DND-41 (cell line): ENCODE results near the gene GPR137.

Experiments used
- ATAC-seq: fragments of 200-7000 bp; cut with Tn5 transposase; 3 replicates; pipeline ENCODE4 v1.9.1; 2021; ENCODE audit warnings: low read depth; ENCODE audit not compliant: insufficient read depth
- DNase-seq: peaks from one replicate; pipeline ENCODE4 v3.0.0-alpha.2; 2020
- H2AFZ ChIP-seq: 2 replicates; pipeline ENCODE4 v1.6.0; 2012; ENCODE audit warnings: low read depth, low read length
- H3K27ac ChIP-seq: 2 replicates; pipeline ENCODE4 v1.5.1; 2012; ENCODE audit warnings: low read length, inconsistent platforms
- H3K27me3 ChIP-seq: fragments of 200-600 bp; sonication (generic); 2 replicates; pipeline ENCODE4 v1.6.0; 2012; ENCODE audit warnings: low read length, mild to moderate bottlenecking, inconsistent platforms; ENCODE audit not compliant: insufficient read depth, poor library complexity
- H3K36me3 ChIP-seq: 2 replicates; pipeline ENCODE4 v1.5.1; 2012; ENCODE audit warnings: low read length, inconsistent platforms; ENCODE audit not compliant: insufficient read depth
- H3K4me1 ChIP-seq: 2 replicates; pipeline ENCODE4 v1.5.1; 2012; ENCODE audit warnings: mild to moderate bottlenecking, low read length; ENCODE audit not compliant: insufficient read depth
- H3K4me2 ChIP-seq: 2 replicates; pipeline ENCODE4 v1.6.0; 2012; ENCODE audit warnings: mild to moderate bottlenecking, moderate library complexity, low read length, inconsistent platforms; ENCODE audit not compliant: insufficient read depth
- H3K4me3 ChIP-seq, 2 experiments: fragments of 200-600 bp in 1 of 2; shearing (Covaris generic) in 1 of 2; 2 replicates each; pipeline ENCODE4 v1.5.1; 2012 to 2016; ENCODE audit warnings: inconsistent platforms in 2 of 2, low read length in 2 of 2, mild to moderate bottlenecking in 2 of 2, low read depth in 1 of 2, moderate library complexity in 1 of 2
- H3K79me2 ChIP-seq: 2 replicates; pipeline ENCODE4 v1.6.0; 2012; ENCODE audit warnings: low read length, inconsistent platforms; ENCODE audit not compliant: insufficient read depth
- H3K9ac ChIP-seq: 2 replicates; pipeline ENCODE4 v1.6.0; 2012; ENCODE audit warnings: low read depth, mild to moderate bottlenecking, inconsistent platforms, low read length, moderate library complexity
- H3K9me3 ChIP-seq: 2 replicates; pipeline ENCODE4 v1.5.1; 2012; ENCODE audit warnings: low read length, moderate library complexity, mild to moderate bottlenecking, inconsistent platforms; ENCODE audit not compliant: insufficient read depth, severe bottlenecking
- H4K20me1 ChIP-seq: 2 replicates; pipeline ENCODE4 v1.6.0; 2012; ENCODE audit warnings: low read length; ENCODE audit not compliant: insufficient read depth
- EZH2 ChIP-seq: IDR thresholded peaks from 3 replicates; pipeline ENCODE4 v1.6.1; 2012; ENCODE audit warnings: borderline replicate concordance, low read depth, mild to moderate bottlenecking, moderate library complexity, low read length, inconsistent platforms; ENCODE audit not compliant: severe bottlenecking
- TF ChIP-seq, protein P1 (sequence below): IDR thresholded peaks from 2 replicates; pipeline ENCODE4 v1.5.1; 2012; ENCODE audit warnings: borderline replicate concordance, low read length, moderate library complexity, mild to moderate bottlenecking; ENCODE audit not compliant: poor library complexity, severe bottlenecking; ENCODE audit errors: extremely low read depth

GPR137 gene

DNA sequence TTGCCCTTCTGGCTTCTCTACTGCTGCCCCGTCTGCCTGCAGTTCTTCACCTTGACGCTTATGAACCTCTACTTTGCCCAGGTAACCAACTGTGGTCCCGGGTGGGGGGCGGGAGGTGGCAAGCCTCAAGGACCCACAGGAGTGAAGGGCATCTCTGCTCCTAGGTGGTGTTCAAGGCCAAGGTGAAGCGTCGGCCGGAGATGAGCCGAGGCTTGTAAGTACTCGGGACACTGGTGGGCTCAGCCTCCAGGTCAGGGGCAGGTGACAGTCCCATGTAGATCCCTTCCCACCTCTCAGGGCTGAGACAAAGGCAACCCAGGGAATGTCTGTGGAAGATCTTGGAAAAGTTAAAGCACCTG is 1.1 kb downstream of the GPR137 start:
- Histone ChIP-seq H3K79me2 (peaks cover 30% of the 10 kb centered on the region), H3K9me3 (no peaks in the 10 kb centered on the region), H3K9ac (peak overlapping the region; percentile 74; the same call in 1 of the 2 replicates), H3K4me2 (peak overlapping the region; percentile 83), H3K27me3 (no peaks in the 10 kb centered on the region), H4K20me1 (no peaks in the 10 kb centered on the region), H3K4me3 (peak overlapping the region in 1 of 2 experiments; percentile 67; a peak in 1 of 4 replicates), H3K36me3 (peaks cover 16% of the 10 kb centered on the region), H3K27ac (no peak overlapping the region), H2AFZ (no peak overlapping the region), H3K4me1 (peaks cover 36% of the 10 kb centered on the region)
- DNase-seq, result no peak
- TF ChIP-seq EZH2, result no peak
- TF ChIP-seq, protein P1, sequence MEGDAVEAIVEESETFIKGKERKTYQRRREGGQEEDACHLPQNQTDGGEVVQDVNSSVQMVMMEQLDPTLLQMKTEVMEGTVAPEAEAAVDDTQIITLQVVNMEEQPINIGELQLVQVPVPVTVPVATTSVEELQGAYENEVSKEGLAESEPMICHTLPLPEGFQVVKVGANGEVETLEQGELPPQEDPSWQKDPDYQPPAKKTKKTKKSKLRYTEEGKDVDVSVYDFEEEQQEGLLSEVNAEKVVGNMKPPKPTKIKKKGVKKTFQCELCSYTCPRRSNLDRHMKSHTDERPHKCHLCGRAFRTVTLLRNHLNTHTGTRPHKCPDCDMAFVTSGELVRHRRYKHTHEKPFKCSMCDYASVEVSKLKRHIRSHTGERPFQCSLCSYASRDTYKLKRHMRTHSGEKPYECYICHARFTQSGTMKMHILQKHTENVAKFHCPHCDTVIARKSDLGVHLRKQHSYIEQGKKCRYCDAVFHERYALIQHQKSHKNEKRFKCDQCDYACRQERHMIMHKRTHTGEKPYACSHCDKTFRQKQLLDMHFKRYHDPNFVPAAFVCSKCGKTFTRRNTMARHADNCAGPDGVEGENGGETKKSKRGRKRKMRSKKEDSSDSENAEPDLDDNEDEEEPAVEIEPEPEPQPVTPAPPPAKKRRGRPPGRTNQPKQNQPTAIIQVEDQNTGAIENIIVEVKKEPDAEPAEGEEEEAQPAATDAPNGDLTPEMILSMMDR, result no peak
- no peak for ATAC-seq

DNA sequence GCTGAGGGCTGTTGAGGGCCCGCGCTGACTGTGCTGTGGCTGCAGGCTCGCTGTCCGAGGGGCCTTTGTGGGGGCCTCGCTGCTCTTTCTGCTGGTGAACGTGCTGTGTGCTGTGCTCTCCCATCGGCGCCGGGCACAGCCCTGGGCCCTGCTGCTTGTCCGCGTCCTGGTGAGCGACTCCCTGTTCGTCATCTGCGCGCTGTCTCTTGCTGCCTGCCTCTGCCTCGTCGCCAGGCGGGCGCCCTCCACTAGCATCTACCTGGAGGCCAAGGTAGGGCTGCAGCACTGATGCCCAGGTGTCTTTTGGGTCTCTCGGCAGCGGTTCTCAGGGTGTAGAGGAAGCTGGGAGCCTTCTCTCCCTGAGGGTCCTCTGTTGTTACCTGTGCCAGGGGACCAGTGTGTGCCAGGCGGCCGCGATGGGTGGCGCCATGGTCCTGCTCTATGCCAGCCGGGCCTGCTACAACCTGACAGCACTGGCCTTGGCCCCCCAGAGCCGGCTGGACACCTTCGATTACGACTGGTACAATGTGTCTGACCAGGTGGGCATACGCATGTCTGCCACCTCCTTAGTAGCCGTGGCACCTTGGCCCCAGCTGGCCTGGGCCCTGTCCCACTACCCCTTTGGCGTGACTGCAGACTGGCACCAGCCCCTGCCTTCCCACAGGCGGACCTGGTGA is 2.2 kb downstream of the GPR137 start:
- Histone ChIP-seq H3K27ac (no peak overlapping the region), H3K4me1 (peaks cover 36% of the 10 kb centered on the region), H4K20me1 (no peaks in the 10 kb centered on the region; the same call in 1 of the 2 replicates), H2AFZ (no peak overlapping the region), H3K4me2 (0 out of 2 replicates have a peak overlapping the region, but pooled peaks have one; percentile 83), H3K9ac (no peak overlapping the region; the same call in 1 of the 2 replicates), H3K36me3 (peaks cover 9% of the 10 kb centered on the region; the same call in 1 of the 2 replicates), H3K9me3 (no peaks in the 10 kb centered on the region), H3K4me3 (no peak overlapping the region), H3K27me3 (no peaks in the 10 kb centered on the region), H3K79me2 (peaks cover 24% of the 10 kb centered on the region)
- TF ChIP-seq, protein P1, result no peak
- no peak for TF ChIP-seq EZH2
- DNase-seq (no peak), ATAC-seq (no peak)

DNA sequence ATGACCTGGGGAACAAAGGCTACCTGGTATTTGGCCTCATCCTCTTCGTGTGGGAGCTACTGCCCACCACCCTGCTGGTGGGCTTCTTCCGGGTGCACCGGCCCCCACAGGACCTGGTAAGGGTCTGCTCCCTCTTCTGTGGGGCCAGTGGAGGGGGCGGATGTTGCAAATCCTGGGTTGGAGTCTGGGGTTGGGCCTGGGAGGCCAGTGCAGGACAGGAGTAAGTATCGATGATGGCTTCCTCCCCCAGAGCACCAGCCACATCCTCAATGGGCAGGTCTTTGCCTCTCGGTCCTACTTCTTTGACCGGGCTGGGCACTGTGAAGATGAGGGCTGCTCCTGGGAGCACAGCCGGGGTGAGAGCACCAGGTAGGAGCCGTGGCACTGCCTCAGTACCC is 2.7 kb downstream of the GPR137 start:
- Histone ChIP-seq H3K4me1 (peaks cover 31% of the 10 kb centered on the region), H3K4me3 (no peak overlapping the region), H3K36me3 (peaks cover 4% of the 10 kb centered on the region; the same call in 1 of the 2 replicates), H3K27me3 (no peaks in the 10 kb centered on the region), H2AFZ (no peak overlapping the region), H3K4me2 (no peak overlapping the region), H3K79me2 (peaks cover 19% of the 10 kb centered on the region), H3K27ac (no peak overlapping the region), H4K20me1 (no peaks in the 10 kb centered on the region; the same call in 1 of the 2 replicates), H3K9me3 (no peaks in the 10 kb centered on the region), H3K9ac (no peak overlapping the region)
- TF ChIP-seq, protein P1, result no peak
- no peak for TF ChIP-seq EZH2
- DNase-seq (no peak), ATAC-seq (no peak)
